OCI-LY1 (cell line): ENCODE results near the gene HDAC2.
"Not testable (repeated sequence)": the region's sequence is repeated elsewhere in the genome, so short reads cannot be mapped to it uniquely, and the experiment has no call there.

Experiments
- CTCF ChIP-seq: fragments of 200-600 bp; sonication (generic), shearing (Covaris generic); IDR thresholded peaks from 2 replicates; pipeline ENCODE4 v1.5.1; 2017; ENCODE audit warnings: mild to moderate bottlenecking, antibody characterized with exemption, low read length, moderate library complexity, mixed read lengths
- EZH2 ChIP-seq: fragments of 200-600 bp; sonication (generic), shearing (Covaris generic); IDR thresholded peaks from 2 replicates; pipeline ENCODE4 v1.8.0; 2017; ENCODE audit warnings: borderline replicate concordance, mixed run types, mild to moderate bottlenecking, antibody characterized with exemption, low read length, moderate library complexity, mixed read lengths

- TF ChIP-seq CTCF, EZH2: not testable (repeated sequence)
Observed at GRCh38 chr6:113982675-113983074, 11.7 kb upstream of the HDAC2 start.
